Lower leg skin (tissue), 4 donors: ENCODE results near the gene SERPINA3. TPM values are rescaled to one million over a fixed set of nuclear protein-coding genes. Genes with fewer than 3 reads are reported as not detected.
A peak's percentile ranks its signal among the peaks of the same experiment; 100 is the strongest.

Experiments used
- DNase-seq, 2 donors: peaks; one replicate each; pipeline ENCODE4 v3.0.0-alpha.2; 2019; ENCODE audit warnings: low spot score in 2 of 2
- H3K4me3 ChIP-seq: fragments of 200-600 bp; sonication (generic); 2 replicates; pipeline ENCODE4 v1.5.1; 2017; ENCODE audit warnings: mild to moderate bottlenecking, low read depth; ENCODE audit not compliant: poor library complexity, severe bottlenecking
- POLR2A ChIP-seq, 2 donors: fragments of 450-650 bp; IDR thresholded peaks; one replicate each; pipeline ENCODE4 v1.6.1; 2016 to 2017; ENCODE audit warnings: antibody characterized with exemption in 2 of 2, mild to moderate bottlenecking in 1 of 2, moderate library complexity in 1 of 2
- WGBS, 2 donors: methylation state at CpG; one replicate each; pipeline ENCODE4 v1.1.5; 2018; 5-methylcytosine and 5-hydroxymethylcytosine counted together
- intact Hi-C: fragments of 100-400 bp; cut with DNase I; formaldehyde crosslinking; loops from one replicate; pipeline ENCODE4 v1.15.0; 2023; ENCODE audit warnings: low total_unique reads
- total RNA-seq, 4 donors: library from RNA; depleted of rRNA; stranded (reverse); fragments of >200 nt; gene quantifications; one replicate each; pipeline ENCODE4 v1.1.0, GENCODE V29; 2016
- TF ChIP-seq, protein P1 (sequence below), 3 donors: fragments of 450-650 bp; IDR thresholded peaks; one replicate each; pipeline ENCODE4 v1.5.1; 2016; ENCODE audit warnings: antibody characterized with exemption in 3 of 3, mild to moderate bottlenecking in 3 of 3, moderate library complexity in 2 of 3

Gene SERPINA3
- total RNA-seq, 4 donors from 2014 or later = 9.9 to 95.8 (median 25.7) TPM

DNA sequence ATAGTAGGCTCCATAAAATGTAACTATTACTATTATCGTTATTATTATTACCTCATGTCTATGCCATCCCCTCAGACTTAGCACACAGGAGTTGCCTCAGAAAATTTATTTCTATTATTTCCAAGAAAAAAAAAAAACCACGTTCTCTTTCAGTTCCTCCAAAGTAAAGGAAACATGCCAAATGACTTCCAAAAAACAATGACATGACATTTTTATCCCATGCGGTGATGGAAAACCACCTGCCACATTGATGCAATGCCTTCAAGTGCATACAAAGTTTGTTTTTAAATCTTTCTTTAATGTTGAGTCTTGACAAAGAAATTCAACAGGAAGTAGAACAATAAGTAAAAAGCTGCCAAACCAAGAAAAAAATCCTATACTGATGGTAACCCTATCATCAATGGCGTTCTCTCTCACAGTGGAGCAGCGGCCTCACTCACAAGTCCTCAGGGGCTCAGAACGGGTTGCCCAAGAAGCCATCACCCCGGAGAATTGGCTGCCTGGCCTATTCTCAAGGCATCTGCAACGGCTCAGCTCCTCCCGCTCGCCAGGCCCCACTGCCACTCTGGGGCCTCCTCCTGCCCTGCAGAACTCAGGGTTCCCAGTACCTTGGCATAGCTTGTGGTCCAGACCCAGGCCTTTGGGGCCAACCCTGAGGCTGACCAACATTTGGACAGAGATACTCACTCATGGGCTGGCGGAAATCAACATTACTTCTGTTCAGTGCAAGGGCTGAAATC, 51.9 kb downstream of the SERPINA3 start:
- TF ChIP-seq, protein P1, sequence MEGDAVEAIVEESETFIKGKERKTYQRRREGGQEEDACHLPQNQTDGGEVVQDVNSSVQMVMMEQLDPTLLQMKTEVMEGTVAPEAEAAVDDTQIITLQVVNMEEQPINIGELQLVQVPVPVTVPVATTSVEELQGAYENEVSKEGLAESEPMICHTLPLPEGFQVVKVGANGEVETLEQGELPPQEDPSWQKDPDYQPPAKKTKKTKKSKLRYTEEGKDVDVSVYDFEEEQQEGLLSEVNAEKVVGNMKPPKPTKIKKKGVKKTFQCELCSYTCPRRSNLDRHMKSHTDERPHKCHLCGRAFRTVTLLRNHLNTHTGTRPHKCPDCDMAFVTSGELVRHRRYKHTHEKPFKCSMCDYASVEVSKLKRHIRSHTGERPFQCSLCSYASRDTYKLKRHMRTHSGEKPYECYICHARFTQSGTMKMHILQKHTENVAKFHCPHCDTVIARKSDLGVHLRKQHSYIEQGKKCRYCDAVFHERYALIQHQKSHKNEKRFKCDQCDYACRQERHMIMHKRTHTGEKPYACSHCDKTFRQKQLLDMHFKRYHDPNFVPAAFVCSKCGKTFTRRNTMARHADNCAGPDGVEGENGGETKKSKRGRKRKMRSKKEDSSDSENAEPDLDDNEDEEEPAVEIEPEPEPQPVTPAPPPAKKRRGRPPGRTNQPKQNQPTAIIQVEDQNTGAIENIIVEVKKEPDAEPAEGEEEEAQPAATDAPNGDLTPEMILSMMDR (IDR thresholded peaks at IDR 0.05) = no peak
- TF ChIP-seq POLR2A (IDR thresholded peaks at IDR 0.05) = no peak
- intact Hi-C loops = no loop called here
- peak in 1 of 2 donors; percentile 65 for DNase-seq
- H3K4me3 ChIP-seq = no peak overlapping the region
- 73 to 75% methylated on average over 11 of the region's 11 CpGs for WGBS, 2 donors

DNA sequence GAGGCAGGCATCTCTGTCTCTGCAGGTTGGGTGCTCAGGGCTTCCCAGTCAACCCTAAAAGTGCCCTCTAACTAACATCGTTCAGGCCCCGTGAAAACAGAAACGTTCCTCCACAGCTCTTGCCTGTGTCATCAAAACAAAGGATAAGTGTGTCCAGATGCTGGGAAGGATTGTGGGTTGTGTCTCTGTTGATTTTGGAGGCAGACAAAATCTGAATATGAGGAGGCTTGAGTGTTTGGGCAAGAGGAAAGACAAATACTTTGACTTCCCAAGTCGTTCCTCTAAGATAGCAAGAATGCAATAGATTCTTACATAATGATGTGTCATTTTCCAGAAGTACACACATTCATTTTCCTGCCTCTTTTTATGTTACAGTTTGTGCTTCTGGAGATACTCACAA, 52.9 kb downstream of the SERPINA3 start:
- peak in 1 of 2 donors; percentile 42 for DNase-seq
- TF ChIP-seq POLR2A (IDR thresholded peaks at IDR 0.05) = no peak
- TF ChIP-seq, protein P1 (IDR thresholded peaks at IDR 0.05) = no peak
- 36 to 40% methylated on average over 4 of the region's 4 CpGs for WGBS, 2 donors
- H3K4me3 ChIP-seq = no peak overlapping the region
- intact Hi-C loops = no loop called here

DNA sequence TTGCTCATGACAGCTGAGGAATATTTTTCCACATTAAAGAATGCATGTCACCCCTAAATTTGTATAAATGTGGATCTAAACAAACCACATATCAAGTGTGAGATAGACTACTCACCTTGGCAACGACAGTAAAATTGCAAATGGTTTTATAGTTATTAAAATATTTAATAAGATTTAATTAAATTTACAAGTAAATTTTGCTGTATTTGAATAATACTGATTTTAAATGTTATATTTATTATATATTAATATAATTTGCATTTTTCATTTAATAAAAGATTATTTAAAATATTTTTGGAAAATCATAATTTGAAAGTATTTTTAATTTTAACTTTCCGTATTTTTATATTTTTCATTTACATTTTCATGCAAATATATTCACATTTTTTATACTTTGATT, 53.4 kb downstream of the SERPINA3 start:
- H3K4me3 ChIP-seq = no peak overlapping the region
- WGBS, 2 donors = 46 to 82% methylated on average over 2 of the region's 2 CpGs
- no peak for DNase-seq
- intact Hi-C loops = no loop called here
- TF ChIP-seq, protein P1 (IDR thresholded peaks at IDR 0.05) = no peak
- TF ChIP-seq POLR2A (IDR thresholded peaks at IDR 0.05) = no peak

DNA sequence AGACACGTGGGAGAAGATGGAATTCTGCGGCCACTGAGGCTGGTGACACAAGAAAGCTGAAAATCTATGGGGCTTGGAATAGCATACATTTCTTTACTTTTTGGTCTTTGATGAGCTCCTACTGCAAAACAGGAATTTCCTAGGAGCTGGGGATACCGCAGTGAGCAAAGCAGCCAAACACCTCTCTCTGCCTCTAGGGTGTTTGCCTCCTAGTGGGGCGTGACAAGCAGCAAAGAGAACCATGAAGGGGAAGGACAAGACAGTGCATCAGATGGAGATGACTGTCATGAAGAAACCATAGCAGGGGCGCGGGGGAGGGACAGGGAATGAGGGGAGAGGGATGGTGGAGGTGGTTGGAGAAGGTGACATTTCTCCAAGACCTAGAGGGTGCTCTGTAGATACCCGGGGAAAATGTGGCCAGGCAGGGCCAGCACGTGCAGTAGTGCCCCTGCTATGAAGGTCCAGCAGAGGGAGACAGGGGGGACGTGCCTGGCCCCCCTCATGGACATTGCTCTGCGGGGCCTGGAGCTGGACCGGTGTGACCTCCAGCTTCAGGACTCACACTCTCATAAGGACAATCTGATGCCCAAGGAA, 58.6 kb downstream of the SERPINA3 start:
- intact Hi-C loops = no loop called here
- no peak overlapping the region for H3K4me3 ChIP-seq
- DNase-seq = peak in 1 of 2 donors; percentile 53
- no peak for TF ChIP-seq POLR2A (IDR thresholded peaks at IDR 0.05)
- TF ChIP-seq, protein P1 (IDR thresholded peaks at IDR 0.05) = no peak
- 75 to 76% methylated on average over 11 of the region's 11 CpGs for WGBS, 2 donors

DNA sequence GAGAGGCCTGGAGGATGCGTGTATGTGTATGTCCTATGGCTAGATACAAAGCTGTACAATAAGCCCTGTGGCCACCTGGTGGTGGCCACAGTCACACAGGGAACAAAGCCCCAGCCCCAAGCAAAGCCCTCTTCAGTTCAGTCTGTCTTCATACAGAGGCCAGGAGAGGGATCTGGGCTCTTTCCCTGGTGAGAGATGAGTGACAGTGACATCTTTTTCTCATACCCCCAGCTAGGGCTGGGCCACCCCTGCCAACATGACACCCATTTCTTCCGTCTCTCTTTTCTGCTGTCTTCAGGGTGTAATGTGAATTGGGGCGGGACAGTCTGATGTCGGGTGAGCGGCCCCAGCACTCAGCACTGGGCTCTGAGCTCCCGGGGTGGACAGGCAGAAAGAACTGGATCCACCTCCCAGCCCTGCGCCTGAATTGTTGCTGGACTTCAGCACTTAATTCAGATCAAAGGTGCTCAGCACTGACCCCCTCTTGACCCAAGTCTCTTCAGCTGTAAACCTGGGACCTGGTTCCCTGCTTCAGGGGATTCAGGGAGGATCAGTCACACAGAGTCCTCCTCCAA, 59.8 kb downstream of the SERPINA3 start:
- no peak overlapping the region for H3K4me3 ChIP-seq
- no peak for TF ChIP-seq POLR2A (IDR thresholded peaks at IDR 0.05)
- TF ChIP-seq, protein P1 (IDR thresholded peaks at IDR 0.05) = no peak
- 84 to 85% methylated on average over 7 of the region's 7 CpGs for WGBS, 2 donors
- intact Hi-C loops = no loop called here
- peak in 1 of 2 donors; percentile 54 for DNase-seq
